Retinal pigment epithelial cell (primary cell): ENCODE data around the gene CPSF6.

Source experiments
- DNase-seq: peaks from one replicate; pipeline ENCODE4 v3.0.0-alpha.2; 2010; ENCODE audit warnings: low read depth
- H3K4me3 ChIP-seq: 2 replicates; pipeline ENCODE4 v1.5.1; 2011; ENCODE audit warnings: mild to moderate bottlenecking, low read length, control low read depth, moderate library complexity
- TF ChIP-seq, protein P1 (sequence below): conservative IDR thresholded peaks from 2 replicates; pipeline ENCODE4 v1.5.1; 2011; ENCODE audit warnings: low read depth, low read length, control low read depth, inconsistent platforms

The CPSF6 gene

GRCh38 chr12:69225251-69225910, 14.0 kb upstream of the CPSF6 start:
- no peak for DNase-seq
- H3K4me3 ChIP-seq: no peak overlapping the region
- TF ChIP-seq, protein P1, sequence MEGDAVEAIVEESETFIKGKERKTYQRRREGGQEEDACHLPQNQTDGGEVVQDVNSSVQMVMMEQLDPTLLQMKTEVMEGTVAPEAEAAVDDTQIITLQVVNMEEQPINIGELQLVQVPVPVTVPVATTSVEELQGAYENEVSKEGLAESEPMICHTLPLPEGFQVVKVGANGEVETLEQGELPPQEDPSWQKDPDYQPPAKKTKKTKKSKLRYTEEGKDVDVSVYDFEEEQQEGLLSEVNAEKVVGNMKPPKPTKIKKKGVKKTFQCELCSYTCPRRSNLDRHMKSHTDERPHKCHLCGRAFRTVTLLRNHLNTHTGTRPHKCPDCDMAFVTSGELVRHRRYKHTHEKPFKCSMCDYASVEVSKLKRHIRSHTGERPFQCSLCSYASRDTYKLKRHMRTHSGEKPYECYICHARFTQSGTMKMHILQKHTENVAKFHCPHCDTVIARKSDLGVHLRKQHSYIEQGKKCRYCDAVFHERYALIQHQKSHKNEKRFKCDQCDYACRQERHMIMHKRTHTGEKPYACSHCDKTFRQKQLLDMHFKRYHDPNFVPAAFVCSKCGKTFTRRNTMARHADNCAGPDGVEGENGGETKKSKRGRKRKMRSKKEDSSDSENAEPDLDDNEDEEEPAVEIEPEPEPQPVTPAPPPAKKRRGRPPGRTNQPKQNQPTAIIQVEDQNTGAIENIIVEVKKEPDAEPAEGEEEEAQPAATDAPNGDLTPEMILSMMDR: no peak

- TF ChIP-seq, protein P1: no peak
- H3K4me3 ChIP-seq: no peak overlapping the region
- no peak for DNase-seq
Measured at GRCh38 chr12:69231479-69231878, 7.9 kb upstream of the CPSF6 start.

GRCh38 chr12:69238589-69239351, 599 bp upstream of the CPSF6 start:
- TF ChIP-seq, protein P1: no peak
- H3K4me3 ChIP-seq: peak overlapping the region; percentile 77
- no peak for DNase-seq

DNA sequence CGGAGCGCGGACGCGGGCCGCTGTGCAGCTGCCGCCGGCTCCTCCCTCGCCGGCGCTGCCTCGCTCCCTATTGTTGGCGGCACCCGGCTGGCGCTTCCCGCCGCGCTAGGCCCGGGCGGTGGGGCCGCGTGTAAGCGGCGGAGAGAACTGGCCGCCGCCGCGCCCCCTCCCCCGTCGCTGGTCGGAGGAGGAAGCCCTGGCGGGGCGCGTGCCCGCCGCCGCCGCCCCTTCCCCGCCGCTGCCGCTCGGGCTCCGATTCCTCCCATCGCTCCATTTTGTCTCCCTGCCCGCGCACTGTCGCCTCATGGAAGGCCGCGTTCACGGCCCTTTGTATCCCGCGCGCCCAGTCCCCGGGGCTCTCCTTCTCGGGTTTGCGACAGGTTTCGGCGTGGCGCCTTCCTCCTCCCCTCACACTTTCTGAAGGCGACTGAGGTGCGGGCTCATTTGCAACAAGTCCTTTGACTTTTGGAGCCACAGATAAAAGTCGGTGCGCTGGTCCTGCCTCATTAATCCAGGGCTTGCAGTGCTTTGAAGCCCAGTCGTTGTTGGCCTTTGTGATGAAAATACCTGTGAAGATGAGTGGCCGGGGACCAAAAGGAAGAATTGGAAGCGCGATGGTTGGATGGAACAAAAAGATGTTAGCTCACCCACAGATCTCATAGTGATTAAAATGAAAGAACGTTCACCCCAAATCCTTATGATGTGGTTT, 707 bp downstream of the CPSF6 start:
- H3K4me3 ChIP-seq: peak overlapping the region; percentile 75
- TF ChIP-seq, protein P1: no peak
- DNase-seq: no peak

- H3K4me3 ChIP-seq: peak overlapping the region; percentile 75
- TF ChIP-seq, protein P1: no peak
- no peak for DNase-seq
Measured at GRCh38 chr12:69240631-69240995, 1.2 kb downstream of the CPSF6 start.

DNA sequence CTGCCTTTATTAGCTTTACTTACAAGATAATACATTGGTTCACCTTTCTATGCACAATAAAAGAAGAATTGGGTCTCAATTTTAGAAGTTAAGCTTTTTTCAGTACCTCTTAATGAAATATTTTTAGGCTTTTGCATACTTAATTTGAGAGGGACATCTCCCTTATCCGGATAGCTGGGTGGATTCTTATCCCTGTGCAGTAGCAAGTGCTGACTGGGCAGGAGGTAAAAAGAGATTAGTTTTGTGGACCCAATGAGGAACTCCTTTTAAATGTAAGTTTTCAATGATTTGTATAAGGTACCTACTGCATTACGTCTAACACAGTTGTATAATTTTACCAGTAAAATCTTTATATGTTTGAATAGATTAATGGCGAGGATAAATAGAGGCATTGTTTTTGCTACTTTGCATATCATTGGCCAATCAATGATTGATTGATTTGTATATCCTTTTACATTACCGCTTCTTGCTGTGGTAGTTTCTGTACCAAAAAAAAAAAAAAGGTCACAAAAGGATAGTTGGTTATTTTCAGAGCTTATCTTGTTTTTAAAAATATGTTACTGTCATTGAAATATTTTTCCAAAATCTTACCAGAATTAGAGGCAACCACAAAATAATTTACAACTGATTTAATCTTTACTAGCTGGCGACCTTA, 2.2 kb downstream of the CPSF6 start:
- TF ChIP-seq, protein P1: no peak
- DNase-seq: no peak
- H3K4me3 ChIP-seq: peak overlapping the region; percentile 75
